GM10248 (cell line): ENCODE measurements around the gene SIK3.

Experiments
- CTCF ChIA-PET: fragments of 300-600 bp; sonication (Branson Sonifier 250); formaldehyde crosslinking; extraction: SDS; loops from one replicate; lab custom pipeline; 2021; ENCODE audit warnings: antibody characterized with exemption; lab: Yijun Ruan, JAX
- POLR2A ChIA-PET: fragments of 350-650 bp; sonication (Branson Sonifier 250); formaldehyde crosslinking; extraction: SDS; loops from one replicate; lab custom pipeline; 2020; ENCODE audit warnings: antibody characterized with exemption; lab: Yijun Ruan, JAX
- DNase-seq: peaks from one replicate; pipeline ENCODE4 v3.0.0; 2012; ENCODE audit errors: extremely low spot score
- TF ChIP-seq, protein P1 (sequence below): IDR thresholded peaks from 2 replicates; pipeline ENCODE4 v1.5.1; 2012; ENCODE audit warnings: mild to moderate bottlenecking, low read depth; ENCODE audit errors: extremely low read depth, missing control alignments, control extremely low read depth

Gene SIK3

DNA sequence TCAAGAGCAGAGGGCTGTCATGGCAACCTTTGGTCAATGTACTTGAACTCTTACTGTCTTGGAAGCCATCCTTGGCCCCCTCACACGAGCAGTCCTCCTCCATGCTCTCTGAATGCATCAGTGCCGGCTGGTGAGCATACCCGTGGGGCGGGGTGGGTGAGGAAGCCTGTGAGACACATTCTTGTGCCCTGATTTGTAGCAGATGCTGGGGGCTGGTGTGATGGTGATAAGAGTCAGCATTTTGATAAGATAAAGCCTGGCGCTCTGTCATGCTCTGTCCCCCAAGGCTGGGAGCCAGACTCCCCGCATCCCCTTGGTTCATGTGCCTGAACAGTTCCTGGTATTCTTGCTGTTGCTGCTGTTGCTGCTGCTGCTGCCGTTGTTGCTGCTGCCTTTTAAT lies 240.3 kb downstream of the SIK3 start:
- ChIA-PET CTCF (interaction anchor here (1.0 to 3.0 kb wide), 7 partner anchors 9 to 248 kb away, joined by 3 to 14 read pairs (median 3); partner anchors contain the start of gene APOA5), POLR2A (no interaction called here)
- DNase-seq = no peak
- TF ChIP-seq, protein P1, sequence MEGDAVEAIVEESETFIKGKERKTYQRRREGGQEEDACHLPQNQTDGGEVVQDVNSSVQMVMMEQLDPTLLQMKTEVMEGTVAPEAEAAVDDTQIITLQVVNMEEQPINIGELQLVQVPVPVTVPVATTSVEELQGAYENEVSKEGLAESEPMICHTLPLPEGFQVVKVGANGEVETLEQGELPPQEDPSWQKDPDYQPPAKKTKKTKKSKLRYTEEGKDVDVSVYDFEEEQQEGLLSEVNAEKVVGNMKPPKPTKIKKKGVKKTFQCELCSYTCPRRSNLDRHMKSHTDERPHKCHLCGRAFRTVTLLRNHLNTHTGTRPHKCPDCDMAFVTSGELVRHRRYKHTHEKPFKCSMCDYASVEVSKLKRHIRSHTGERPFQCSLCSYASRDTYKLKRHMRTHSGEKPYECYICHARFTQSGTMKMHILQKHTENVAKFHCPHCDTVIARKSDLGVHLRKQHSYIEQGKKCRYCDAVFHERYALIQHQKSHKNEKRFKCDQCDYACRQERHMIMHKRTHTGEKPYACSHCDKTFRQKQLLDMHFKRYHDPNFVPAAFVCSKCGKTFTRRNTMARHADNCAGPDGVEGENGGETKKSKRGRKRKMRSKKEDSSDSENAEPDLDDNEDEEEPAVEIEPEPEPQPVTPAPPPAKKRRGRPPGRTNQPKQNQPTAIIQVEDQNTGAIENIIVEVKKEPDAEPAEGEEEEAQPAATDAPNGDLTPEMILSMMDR = no peak

DNA sequence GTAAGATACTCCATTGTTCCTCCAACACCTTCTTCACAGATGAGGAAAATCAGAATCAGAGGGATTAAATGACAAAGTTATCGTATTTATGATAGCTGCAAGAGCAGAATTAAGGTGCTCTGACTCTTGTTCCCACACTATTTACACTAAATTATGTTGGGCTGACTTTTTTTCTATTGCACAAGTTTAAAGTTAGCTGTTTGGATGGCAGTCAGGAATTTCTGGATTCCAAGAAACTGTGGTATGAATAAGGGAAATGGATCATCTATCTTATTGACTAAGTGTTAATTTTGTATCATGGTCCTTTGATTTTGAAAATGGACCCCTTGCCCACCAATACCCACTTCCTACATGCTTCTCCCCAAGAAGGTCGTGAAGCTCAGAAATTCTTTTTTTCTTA lies 240.9 kb downstream of the SIK3 start:
- DNase-seq = no peak
- TF ChIP-seq, protein P1 = no peak
- ChIA-PET POLR2A (no interaction called here), CTCF (interaction anchor here (1.3 to 6.9 kb wide), 3 partner anchors 8 to 21 kb away, joined by 3 to 49 read pairs (median 14); no protein-coding TSS in a partner anchor)

DNA sequence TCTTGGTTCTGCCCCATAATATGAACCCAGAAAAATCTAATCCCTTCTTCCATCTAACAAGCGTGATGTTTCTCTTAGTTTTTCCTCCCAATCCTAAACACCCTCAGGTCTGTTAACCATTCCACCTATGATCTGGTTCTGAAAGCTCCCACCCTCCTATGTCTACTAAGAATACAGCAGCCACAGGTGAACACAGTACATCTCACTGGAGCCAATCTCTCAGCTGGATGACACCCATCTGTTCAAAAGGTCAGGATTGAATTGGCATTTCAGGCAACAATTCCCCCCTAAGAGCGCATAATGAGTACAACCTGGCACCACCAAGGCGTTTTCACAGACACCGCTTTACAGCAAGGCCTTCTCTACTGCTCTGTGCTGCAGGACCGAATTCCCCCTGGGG lies 241.8 kb downstream of the SIK3 start:
- CTCF ChIA-PET = interaction anchor here (1.3 to 6.9 kb wide), 5 partner anchors 8 to 266 kb away, joined by 3 to 49 read pairs (median 4); no protein-coding TSS in a partner anchor
- no peak for DNase-seq
- POLR2A ChIA-PET = no interaction called here
- TF ChIP-seq, protein P1 = no peak

DNA sequence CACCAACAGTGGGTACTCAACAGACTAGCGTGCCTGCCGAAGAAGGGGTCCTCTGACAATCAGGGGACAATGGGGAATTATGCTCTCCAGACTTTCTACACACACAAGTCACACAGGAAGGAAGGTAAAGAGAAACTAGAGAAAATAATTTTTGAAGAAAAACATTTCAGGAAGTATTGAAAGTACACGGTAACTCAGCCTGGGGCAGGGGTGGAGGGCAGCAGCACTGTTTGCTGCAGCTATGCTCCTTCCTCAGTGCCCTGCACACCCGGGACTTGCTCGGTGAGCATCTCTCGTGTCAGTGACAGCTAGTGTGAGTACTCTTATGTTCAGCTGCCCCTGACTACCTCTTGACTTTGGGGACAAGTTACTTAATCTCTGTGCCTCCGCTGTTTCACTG lies 242.8 kb downstream of the SIK3 start:
- no peak for DNase-seq
- CTCF ChIA-PET = interaction anchor here (1.4 to 6.9 kb wide), 7 partner anchors 9 to 267 kb away, joined by 3 to 49 read pairs (median 6); no protein-coding TSS in a partner anchor
- TF ChIP-seq, protein P1 = no peak
- POLR2A ChIA-PET = no interaction called here

DNA sequence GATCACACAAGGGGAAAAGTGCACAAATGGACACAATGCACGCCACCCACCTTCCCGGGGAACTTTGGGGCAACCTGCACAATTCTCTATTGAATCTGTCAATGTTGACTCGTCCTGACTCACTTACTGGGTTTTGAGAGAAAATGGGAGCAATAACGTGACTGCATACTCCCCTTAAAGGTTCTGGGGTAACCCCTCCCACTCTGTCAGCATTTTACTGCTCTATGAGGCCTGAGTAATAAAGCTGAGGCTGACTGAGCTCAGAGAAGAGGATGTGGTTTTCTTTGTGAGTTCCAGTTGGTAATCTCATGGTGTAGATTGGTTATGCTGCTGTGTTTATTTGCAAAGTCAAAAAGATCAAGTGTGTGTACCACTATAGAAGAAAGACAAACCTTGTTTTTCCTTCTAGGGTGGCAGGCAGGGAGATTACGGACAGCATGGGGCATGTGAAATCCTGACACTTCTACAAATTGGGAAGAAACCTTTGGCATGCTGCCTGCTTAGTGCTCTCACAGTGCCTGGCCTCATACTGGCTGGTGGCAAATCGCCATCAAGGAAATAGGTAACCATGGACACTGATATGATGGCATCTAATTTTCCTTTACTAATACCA lies 244.7 kb downstream of the SIK3 start:
- TF ChIP-seq, protein P1 = no peak
- peak; percentile 88 for DNase-seq
- CTCF ChIA-PET = interaction anchor here (0.7 to 6.9 kb wide), 14 partner anchors 11 to 373 kb away, joined by 3 to 49 read pairs (median 5); partner anchors contain the start of genes APOA1 and APOA5
- POLR2A ChIA-PET = interaction anchor here (0.5 to 1.0 kb wide), 4 partner anchors 143 to 1727 kb away, joined by 3 to 4 read pairs (median 3); no protein-coding TSS in a partner anchor

DNA sequence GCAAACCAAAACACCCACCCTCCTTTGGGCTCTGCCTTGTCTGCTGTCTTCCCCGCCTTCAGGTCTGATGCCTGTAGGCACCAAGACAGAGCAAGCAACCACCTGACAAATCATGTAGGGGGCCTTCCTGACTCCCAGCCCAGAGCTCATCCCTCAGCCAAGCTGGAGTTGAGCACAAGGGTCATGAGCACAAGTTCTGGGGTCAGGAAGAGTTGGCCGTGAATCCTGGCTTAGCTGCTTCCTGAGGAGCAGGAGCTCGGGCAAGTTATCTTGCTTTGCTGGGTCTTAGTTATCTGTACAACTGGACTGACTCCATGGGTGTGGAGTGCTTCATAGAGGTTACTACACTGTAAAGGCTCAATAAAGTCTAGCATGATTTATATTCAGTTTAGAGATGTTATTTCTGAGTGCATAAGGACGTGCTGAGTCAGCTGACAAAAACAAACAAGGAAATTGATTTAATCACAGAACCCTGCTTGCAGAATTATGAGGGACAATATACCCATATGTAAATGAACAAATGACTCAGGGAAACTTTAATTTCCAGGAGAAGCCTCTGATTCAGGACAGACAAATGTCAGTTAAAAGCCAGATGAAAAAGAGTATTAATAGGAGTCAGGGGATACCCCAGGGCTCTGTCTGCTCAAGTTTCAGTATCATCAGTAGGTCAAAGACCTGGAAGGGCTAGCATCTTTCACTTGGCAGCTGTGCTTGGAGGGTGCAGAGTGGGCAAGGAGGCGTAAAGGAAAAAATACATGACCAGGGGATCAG lies 245.8 kb downstream of the SIK3 start:
- no peak for DNase-seq
- ChIA-PET POLR2A (no interaction called here), CTCF (interaction anchor here (1.4 to 6.9 kb wide), 7 partner anchors 12 to 257 kb away, joined by 4 to 49 read pairs (median 16); partner anchors contain the start of genes APOA1 and APOA5)
- TF ChIP-seq, protein P1 = no peak
